ENCODE results near the gene EIF4A3. TPM values are rescaled to one million over a fixed set of nuclear protein-coding genes. Genes with fewer than 3 reads are reported as not detected.

EIF4A3 gene
- total RNA-seq, 1 donor from 2014 or later, result 84.8 TPM

GRCh38 chr17:80111702-80112470 lies 35.0 kb downstream of the EIF4A3 start:
- no peak for DNase-seq (ENCODE audit: low spot score)

GRCh38 chr17:80110927-80111701 lies 35.8 kb downstream of the EIF4A3 start:
- no peak for DNase-seq (ENCODE audit: low spot score)

- no peak for DNase-seq (ENCODE audit: low spot score)
Measured at GRCh38 chr17:80110447-80110812, 36.5 kb downstream of the EIF4A3 start.

- DNase-seq (ENCODE audit: low spot score), result peak; percentile 81
Measured at GRCh38 chr17:80109713-80110446, 37.0 kb downstream of the EIF4A3 start.

GRCh38 chr17:80109066-80109660 lies 37.8 kb downstream of the EIF4A3 start:
- DNase-seq (ENCODE audit: low spot score), result no peak

- DNase-seq (ENCODE audit: low spot score), result no peak
Measured at GRCh38 chr17:80108036-80108971, 38.6 kb downstream of the EIF4A3 start.

GRCh38 chr17:80107231-80108021 lies 39.5 kb downstream of the EIF4A3 start:
- no peak for DNase-seq (ENCODE audit: low spot score)

GRCh38 chr17:80106751-80107150 lies 40.2 kb downstream of the EIF4A3 start:
- no peak for DNase-seq (ENCODE audit: low spot score)

GRCh38 chr17:80106176-80106575 lies 40.8 kb downstream of the EIF4A3 start:
- DNase-seq (ENCODE audit: low spot score), result no peak

- no peak for DNase-seq (ENCODE audit: low spot score)
Measured at GRCh38 chr17:80105762-80106161, 41.2 kb downstream of the EIF4A3 start.

- no peak for DNase-seq (ENCODE audit: low spot score)
Measured at GRCh38 chr17:80104956-80105375, 42.0 kb downstream of the EIF4A3 start.

GRCh38 chr17:80104321-80104955 lies 42.5 kb downstream of the EIF4A3 start:
- DNase-seq (ENCODE audit: low spot score), result no peak

GRCh38 chr17:80103449-80104085 lies 43.4 kb downstream of the EIF4A3 start:
- DNase-seq (ENCODE audit: low spot score), result no peak

GRCh38 chr17:80102664-80103448 lies 44.1 kb downstream of the EIF4A3 start:
- no peak for DNase-seq (ENCODE audit: low spot score)

GRCh38 chr17:80101946-80102663 lies 44.8 kb downstream of the EIF4A3 start:
- DNase-seq (ENCODE audit: low spot score), result no peak

- peak; percentile 83 for DNase-seq (ENCODE audit: low spot score)
Measured at GRCh38 chr17:80101011-80101945, 45.6 kb downstream of the EIF4A3 start, which contains the start of gene GAA. GAA (plus strand) TSS chr17:80101581; CDS start chr17:80104587, 3,006 bp downstream.

- DNase-seq (ENCODE audit: low spot score), result no peak
Measured at GRCh38 chr17:80100035-80100323, 46.9 kb downstream of the EIF4A3 start.
